ENCODE results near the gene BLID. TPM values are rescaled to one million over a fixed set of nuclear protein-coding genes. Genes with fewer than 3 reads are reported as not detected.

BLID gene
- total RNA-seq, 4 donors from 2014 or later = not detected

- Histone ChIP-seq H3K4me1 (peaks cover 25% of the 10 kb centered on the region), H3K36me3 (no peaks in the 10 kb centered on the region), H3K9me3 (no peaks in the 10 kb centered on the region), H3K4me3 (no peak overlapping the region), H3K27ac (peak overlapping the region; percentile 3), H3K27me3 (no peaks in the 10 kb centered on the region)
- DNase-seq (ENCODE audit: low spot score in 2 of 2) = no peak
- TF ChIP-seq, protein P1, sequence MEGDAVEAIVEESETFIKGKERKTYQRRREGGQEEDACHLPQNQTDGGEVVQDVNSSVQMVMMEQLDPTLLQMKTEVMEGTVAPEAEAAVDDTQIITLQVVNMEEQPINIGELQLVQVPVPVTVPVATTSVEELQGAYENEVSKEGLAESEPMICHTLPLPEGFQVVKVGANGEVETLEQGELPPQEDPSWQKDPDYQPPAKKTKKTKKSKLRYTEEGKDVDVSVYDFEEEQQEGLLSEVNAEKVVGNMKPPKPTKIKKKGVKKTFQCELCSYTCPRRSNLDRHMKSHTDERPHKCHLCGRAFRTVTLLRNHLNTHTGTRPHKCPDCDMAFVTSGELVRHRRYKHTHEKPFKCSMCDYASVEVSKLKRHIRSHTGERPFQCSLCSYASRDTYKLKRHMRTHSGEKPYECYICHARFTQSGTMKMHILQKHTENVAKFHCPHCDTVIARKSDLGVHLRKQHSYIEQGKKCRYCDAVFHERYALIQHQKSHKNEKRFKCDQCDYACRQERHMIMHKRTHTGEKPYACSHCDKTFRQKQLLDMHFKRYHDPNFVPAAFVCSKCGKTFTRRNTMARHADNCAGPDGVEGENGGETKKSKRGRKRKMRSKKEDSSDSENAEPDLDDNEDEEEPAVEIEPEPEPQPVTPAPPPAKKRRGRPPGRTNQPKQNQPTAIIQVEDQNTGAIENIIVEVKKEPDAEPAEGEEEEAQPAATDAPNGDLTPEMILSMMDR (IDR thresholded peaks at IDR 0.05) = no peak
- no peak for TF ChIP-seq POLR2AphosphoS5 (IDR thresholded peaks at IDR 0.05)
- TF ChIP-seq POLR2A (IDR thresholded peaks at IDR 0.05) = no peak
- TF ChIP-seq EP300 (IDR thresholded peaks at IDR 0.05) = no peak
- WGBS = 82% methylated on average over 2 of the region's 2 CpGs
Observed at GRCh38 chr11:122159861-122160260, 43.8 kb upstream of the BLID start.

DNA sequence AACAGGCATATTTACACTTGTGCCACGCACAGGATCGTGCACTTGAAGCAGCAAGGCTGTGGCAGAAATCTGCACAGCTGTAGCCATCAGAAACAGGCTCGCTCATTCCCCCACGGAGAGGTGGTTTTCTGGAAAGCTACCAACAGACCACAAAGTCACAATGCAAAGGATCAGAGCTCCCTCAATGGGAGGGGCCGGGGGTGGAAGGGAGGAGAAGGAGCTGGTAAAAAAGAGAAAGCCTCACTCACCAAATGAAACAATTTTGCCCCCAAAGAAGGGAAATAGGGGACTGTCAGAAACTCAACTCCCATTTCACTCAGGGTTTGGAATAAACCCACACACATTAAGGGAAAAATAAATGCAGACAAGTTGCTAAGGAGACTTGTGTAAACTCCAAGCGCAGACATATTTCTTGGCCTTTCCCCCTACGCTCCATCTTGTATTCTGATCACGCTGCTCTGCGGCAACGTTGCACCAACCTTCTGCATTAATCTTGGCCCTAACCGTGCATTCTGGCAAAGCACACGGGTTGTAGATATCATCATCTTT, 43.2 kb upstream of the BLID start:
- Histone ChIP-seq H3K4me3 (peak overlapping the region; percentile 2), H3K36me3 (no peaks in the 10 kb centered on the region), H3K9me3 (no peaks in the 10 kb centered on the region), H3K27ac (peak overlapping the region; percentile 3), H3K4me1 (peaks cover 25% of the 10 kb centered on the region), H3K27me3 (no peaks in the 10 kb centered on the region)
- 29% methylated on average over 12 of the region's 12 CpGs for WGBS
- no peak for TF ChIP-seq POLR2A (IDR thresholded peaks at IDR 0.05)
- no peak for TF ChIP-seq EP300 (IDR thresholded peaks at IDR 0.05)
- TF ChIP-seq, protein P1 (IDR thresholded peaks at IDR 0.05) = no peak
- TF ChIP-seq POLR2AphosphoS5 (IDR thresholded peaks at IDR 0.05) = no peak
- no peak for DNase-seq (ENCODE audit: low spot score in 2 of 2)

GRCh38 chr11:122158171-122158570, 42.2 kb upstream of the BLID start:
- Histone ChIP-seq H3K27me3 (no peaks in the 10 kb centered on the region), H3K27ac (peak overlapping the region; percentile 3), H3K9me3 (no peaks in the 10 kb centered on the region), H3K4me3 (peak overlapping the region; percentile 40), H3K4me1 (peaks cover 25% of the 10 kb centered on the region), H3K36me3 (no peaks in the 10 kb centered on the region)
- TF ChIP-seq POLR2AphosphoS5 (IDR thresholded peaks at IDR 0.05) (no peak), POLR2A (IDR thresholded peaks at IDR 0.05) (no peak), EP300 (IDR thresholded peaks at IDR 0.05) (no peak)
- TF ChIP-seq, protein P1 (IDR thresholded peaks at IDR 0.05) = no peak
- WGBS = 48% methylated on average over 4 of the region's 4 CpGs
- no peak for DNase-seq (ENCODE audit: low spot score in 2 of 2)

- WGBS = 21% methylated on average over 4 of the region's 4 CpGs
- H3K4me1 ChIP-seq = peaks cover 25% of the 10 kb centered on the region
- TF ChIP-seq, protein P1 (IDR thresholded peaks at IDR 0.05) = no peak
- no peak for TF ChIP-seq POLR2A (IDR thresholded peaks at IDR 0.05)
- no peak for TF ChIP-seq POLR2AphosphoS5 (IDR thresholded peaks at IDR 0.05)
- TF ChIP-seq EP300 (IDR thresholded peaks at IDR 0.05) = no peak
Observed at GRCh38 chr11:122157653-122158161, 41.7 kb upstream of the BLID start.

GRCh38 chr11:122156940-122157382, 40.9 kb upstream of the BLID start:
- no peaks in the 10 kb centered on the region for H3K27me3 ChIP-seq

More at GRCh38 chr11:122157653-122158161, 41.7 kb upstream of the BLID start:
- DNase-seq (ENCODE audit: low spot score in 2 of 2) = no peak
- Histone ChIP-seq H3K9me3 (no peaks in the 10 kb centered on the region), H3K27me3 (no peaks in the 10 kb centered on the region), H3K4me3 (peak overlapping the region; percentile 40), H3K27ac (peak overlapping the region; percentile 3), H3K36me3 (no peaks in the 10 kb centered on the region)

More at GRCh38 chr11:122156940-122157382, 40.9 kb upstream of the BLID start:
- no peak for DNase-seq (ENCODE audit: low spot score in 2 of 2)
- H3K4me1 ChIP-seq = peaks cover 25% of the 10 kb centered on the region
- TF ChIP-seq POLR2A (IDR thresholded peaks at IDR 0.05) (no peak), POLR2AphosphoS5 (IDR thresholded peaks at IDR 0.05) (no peak), EP300 (IDR thresholded peaks at IDR 0.05) (no peak)
- TF ChIP-seq, protein P1 (IDR thresholded peaks at IDR 0.05) = no peak
- peak overlapping the region; percentile 40 for H3K4me3 ChIP-seq
- no peaks in the 10 kb centered on the region for H3K9me3 ChIP-seq
- no peaks in the 10 kb centered on the region for H3K36me3 ChIP-seq
- WGBS = 40% methylated on average over 7 of the region's 7 CpGs
- peak overlapping the region; percentile 3 for H3K27ac ChIP-seq

Measured in suprapubic skin (tissue), 4 donors.